HUES48 (cell line): ENCODE measurements around the gene RPL35A.
"Not testable (repeated sequence)": the region's sequence is repeated elsewhere in the genome, so short reads cannot be mapped to it uniquely, and the experiment has no call there.

Source experiments
- H3K27ac ChIP-seq: one replicate; pipeline ENCODE4 v1.7.0; 2013; ENCODE audit warnings: low read depth, low read length, inconsistent platforms
- H3K27me3 ChIP-seq: 2 replicates; pipeline ENCODE4 v1.6.1; 2013; ENCODE audit warnings: mild to moderate bottlenecking, low read length; ENCODE audit not compliant: control insufficient read depth, insufficient read depth
- H3K36me3 ChIP-seq: 2 replicates; pipeline ENCODE4 v1.6.1; 2013; ENCODE audit warnings: low read length; ENCODE audit not compliant: control insufficient read depth, insufficient read depth
- H3K4me1 ChIP-seq: 2 replicates; pipeline ENCODE4 v1.6.1; 2013; ENCODE audit warnings: mild to moderate bottlenecking, low read length; ENCODE audit not compliant: control insufficient read depth, insufficient read depth
- H3K4me3 ChIP-seq: 2 replicates; pipeline ENCODE4 v1.5.1; 2013; ENCODE audit warnings: mild to moderate bottlenecking, low read depth, low read length
- H3K9ac ChIP-seq: 2 replicates; pipeline ENCODE4 v1.6.1; 2013; ENCODE audit warnings: mild to moderate bottlenecking, low read depth, low read length, moderate library complexity
- H3K9me3 ChIP-seq: 2 replicates; pipeline ENCODE4 v1.6.1; 2013; ENCODE audit warnings: low read length; ENCODE audit not compliant: control insufficient read depth, insufficient read depth

RPL35A gene

DNA sequence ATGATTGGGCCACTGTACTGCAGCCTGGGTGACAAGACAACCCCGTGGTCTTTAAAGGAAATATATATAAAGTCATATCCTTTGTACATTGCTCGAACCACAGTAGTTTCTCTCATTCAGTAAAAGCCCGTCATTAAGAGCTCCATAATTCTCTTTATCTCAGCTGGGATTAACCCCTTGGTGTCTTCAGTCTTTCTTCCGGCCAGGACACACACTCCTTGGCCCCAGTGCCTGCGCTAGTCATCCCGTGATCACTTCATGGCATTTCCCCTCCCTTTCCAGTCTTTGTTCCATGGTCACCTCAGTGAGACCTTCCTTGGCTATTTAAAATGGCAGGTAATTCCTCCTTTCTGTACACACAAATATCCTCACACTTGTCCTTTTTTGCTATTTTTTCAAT is 3.3 kb downstream of the RPL35A start:
- Histone ChIP-seq H3K27me3 (no peaks in the 10 kb centered on the region), H3K9me3 (no peaks in the 10 kb centered on the region), H3K36me3 (peaks cover 58% of the 10 kb centered on the region), H3K27ac (peak overlapping the region; percentile 53), H3K9ac (no peak overlapping the region), H3K4me3 (no peak overlapping the region), H3K4me1 (peaks cover 4% of the 10 kb centered on the region; the same call in 1 of the 2 replicates)

GRCh38 chr3:197953881-197954280 is 3.9 kb downstream of the RPL35A start:
- H3K9ac ChIP-seq: no peak overlapping the region
- H3K4me1 ChIP-seq: peaks cover 3% of the 10 kb centered on the region; the same call in 1 of the 2 replicates
- no peak overlapping the region for H3K27ac ChIP-seq
- H3K9me3 ChIP-seq: no peaks in the 10 kb centered on the region
- H3K36me3 ChIP-seq: peaks cover 58% of the 10 kb centered on the region
- H3K27me3 ChIP-seq: no peaks in the 10 kb centered on the region
- no peak overlapping the region for H3K4me3 ChIP-seq

GRCh38 chr3:197955892-197956477 is 6.0 kb downstream of the RPL35A start:
- Histone ChIP-seq H3K4me1 (peaks cover 10% of the 10 kb centered on the region; the same call in 1 of the 2 replicates), H3K4me3 (no peak overlapping the region), H3K27me3 (no peaks in the 10 kb centered on the region), H3K9me3 (no peaks in the 10 kb centered on the region), H3K36me3 (peaks cover 56% of the 10 kb centered on the region), H3K9ac (no peak overlapping the region), H3K27ac (no peak overlapping the region)

GRCh38 chr3:197956626-197956988 is 6.6 kb downstream of the RPL35A start:
- Histone ChIP-seq H3K27me3 (peaks cover 4% of the 10 kb centered on the region; the same call in 1 of the 2 replicates), H3K9ac (no peak overlapping the region), H3K9me3 (no peaks in the 10 kb centered on the region), H3K4me3 (no peak overlapping the region), H3K36me3 (peaks cover 50% of the 10 kb centered on the region), H3K4me1 (peaks cover 16% of the 10 kb centered on the region; the same call in 1 of the 2 replicates), H3K27ac (peak overlapping the region; percentile 26)

- H3K9ac ChIP-seq: no peak overlapping the region
- H3K27ac ChIP-seq: peak overlapping the region; percentile 26
- H3K9me3 ChIP-seq: no peaks in the 10 kb centered on the region
- peaks cover 4% of the 10 kb centered on the region; the same call in 1 of the 2 replicates for H3K27me3 ChIP-seq
- no peak overlapping the region for H3K4me3 ChIP-seq
- peaks cover 39% of the 10 kb centered on the region for H3K36me3 ChIP-seq
- H3K4me1 ChIP-seq: peaks cover 16% of the 10 kb centered on the region; the same call in 1 of the 2 replicates
These were observed 7.8 kb downstream of the RPL35A start for GRCh38 chr3:197957790-197958133.

GRCh38 chr3:197958346-197958745 is 8.4 kb downstream of the RPL35A start:
- H3K27ac ChIP-seq: no peak overlapping the region
- H3K27me3 ChIP-seq: peaks cover 4% of the 10 kb centered on the region; the same call in 1 of the 2 replicates
- no peak overlapping the region for H3K9ac ChIP-seq
- H3K9me3 ChIP-seq: no peaks in the 10 kb centered on the region
- no peak overlapping the region for H3K4me3 ChIP-seq
- peaks cover 33% of the 10 kb centered on the region for H3K36me3 ChIP-seq
- H3K4me1 ChIP-seq: peaks cover 16% of the 10 kb centered on the region; the same call in 1 of the 2 replicates

- H3K4me3 ChIP-seq, H3K9me3 ChIP-seq, H3K27me3 ChIP-seq, H3K27ac ChIP-seq, H3K9ac ChIP-seq: not testable (repeated sequence)
- peaks cover 16% of the 10 kb centered on the region; the same call in 1 of the 2 replicates for H3K4me1 ChIP-seq
- H3K36me3 ChIP-seq: peaks cover 28% of the 10 kb centered on the region
These were observed 8.9 kb downstream of the RPL35A start for GRCh38 chr3:197958848-197959247.

DNA sequence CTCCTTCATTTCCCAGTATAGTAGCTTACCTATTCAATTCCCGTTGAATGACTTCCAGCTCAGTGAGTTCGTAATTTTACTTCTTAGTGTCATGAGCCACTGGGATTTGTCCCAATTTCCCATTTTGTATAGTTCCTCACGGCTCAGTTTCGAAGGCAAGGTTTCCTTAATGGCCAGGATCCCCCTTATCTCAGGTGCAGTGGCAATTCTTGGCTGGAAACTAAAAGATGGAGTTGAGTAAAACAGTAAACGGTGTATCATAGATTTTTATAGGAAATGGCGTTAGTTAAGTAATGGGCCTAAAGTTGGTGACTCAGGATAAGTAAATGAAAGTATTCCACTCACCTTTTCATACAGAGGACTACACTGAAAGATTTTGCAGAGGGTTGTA is 9.5 kb downstream of the RPL35A start:
- Histone ChIP-seq H3K27ac (peak overlapping the region; percentile 2), H3K27me3 (peaks cover 4% of the 10 kb centered on the region; the same call in 1 of the 2 replicates), H3K4me1 (peaks cover 16% of the 10 kb centered on the region; the same call in 1 of the 2 replicates), H3K9me3 (no peaks in the 10 kb centered on the region), H3K9ac (no peak overlapping the region), H3K36me3 (peaks cover 21% of the 10 kb centered on the region), H3K4me3 (peak overlapping the region; percentile 79)

GRCh38 chr3:197959891-197960693 is 10.1 kb downstream of the RPL35A start, which contains the start of gene LMLN:
LMLN (plus strand) TSS chr3:197960217; CDS start chr3:197960246, 29 bp downstream.
- Histone ChIP-seq H3K9ac (peak within 1 kb of the TSS; percentile 58), H3K4me1 (peaks cover 16% of the 10 kb centered on the region; the same call in 1 of the 2 replicates), H3K9me3 (no peaks in the 10 kb centered on the region), H3K36me3 (peaks cover 15% of the 10 kb centered on the region), H3K27me3 (peaks cover 4% of the 10 kb centered on the region; the same call in 1 of the 2 replicates), H3K4me3 (peak within 1 kb of the TSS; percentile 79), H3K27ac (peak within 1 kb of the TSS; percentile 81)

GRCh38 chr3:197960694-197961581 is 10.9 kb downstream of the RPL35A start:
- peaks cover 4% of the 10 kb centered on the region; the same call in 1 of the 2 replicates for H3K27me3 ChIP-seq
- no peaks in the 10 kb centered on the region for H3K9me3 ChIP-seq
- peak overlapping the region; percentile 81 for H3K27ac ChIP-seq
- peaks cover 7% of the 10 kb centered on the region for H3K36me3 ChIP-seq
- peak overlapping the region; percentile 79 for H3K4me3 ChIP-seq
- H3K4me1 ChIP-seq: peaks cover 16% of the 10 kb centered on the region; the same call in 1 of the 2 replicates
- H3K9ac ChIP-seq: peak overlapping the region; percentile 58
